ENCODE results near the gene SYNPO2.

DNA sequence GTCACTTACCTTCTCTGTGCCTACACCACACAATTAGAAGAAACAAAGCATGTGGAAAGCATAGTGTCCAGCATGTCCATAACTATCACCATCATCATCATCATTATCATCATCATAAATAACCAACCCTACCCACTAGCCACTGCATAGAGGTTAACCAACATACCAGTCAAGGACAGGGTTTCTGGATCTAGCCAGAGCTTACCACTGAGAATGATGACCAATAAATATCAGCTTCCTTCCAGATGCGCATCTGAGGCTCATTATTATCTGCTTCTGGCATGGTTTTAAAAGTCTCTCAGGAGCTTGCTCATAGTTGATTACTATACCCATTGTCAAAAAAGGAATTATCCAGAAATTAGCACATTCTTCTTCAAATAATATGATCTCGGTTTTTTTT, 221.5 kb downstream of the SYNPO2 start:
- TF ChIP-seq, protein P1, sequence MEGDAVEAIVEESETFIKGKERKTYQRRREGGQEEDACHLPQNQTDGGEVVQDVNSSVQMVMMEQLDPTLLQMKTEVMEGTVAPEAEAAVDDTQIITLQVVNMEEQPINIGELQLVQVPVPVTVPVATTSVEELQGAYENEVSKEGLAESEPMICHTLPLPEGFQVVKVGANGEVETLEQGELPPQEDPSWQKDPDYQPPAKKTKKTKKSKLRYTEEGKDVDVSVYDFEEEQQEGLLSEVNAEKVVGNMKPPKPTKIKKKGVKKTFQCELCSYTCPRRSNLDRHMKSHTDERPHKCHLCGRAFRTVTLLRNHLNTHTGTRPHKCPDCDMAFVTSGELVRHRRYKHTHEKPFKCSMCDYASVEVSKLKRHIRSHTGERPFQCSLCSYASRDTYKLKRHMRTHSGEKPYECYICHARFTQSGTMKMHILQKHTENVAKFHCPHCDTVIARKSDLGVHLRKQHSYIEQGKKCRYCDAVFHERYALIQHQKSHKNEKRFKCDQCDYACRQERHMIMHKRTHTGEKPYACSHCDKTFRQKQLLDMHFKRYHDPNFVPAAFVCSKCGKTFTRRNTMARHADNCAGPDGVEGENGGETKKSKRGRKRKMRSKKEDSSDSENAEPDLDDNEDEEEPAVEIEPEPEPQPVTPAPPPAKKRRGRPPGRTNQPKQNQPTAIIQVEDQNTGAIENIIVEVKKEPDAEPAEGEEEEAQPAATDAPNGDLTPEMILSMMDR (conservative IDR thresholded peaks at IDR 0.05 in 1 of 2, IDR thresholded peaks at IDR 0.05 in 1 of 2; ENCODE audit: extremely low read depth in 1 of 2, insufficient read depth in 1 of 2, low read depth in 1 of 2, low read length in 2 of 2): no peak
- TF ChIP-seq EZH2 (IDR thresholded peaks at IDR 0.05; ENCODE audit: borderline replicate concordance, low read length): no peak

All from mammary epithelial cell (primary cell).